T-cell (primary cell): Measurements from ENCODE around the gene MEAK7. TPM values are rescaled to one million over a fixed set of nuclear protein-coding genes. Genes with fewer than 3 reads are reported as not detected.

ENCODE experiments used
- ATAC-seq, 4 experiments: fragments of 200-7000 bp in 3 of 4; fragments of 150-1000 bp in 1 of 4; cut with Tn5 transposase; replicated peaks in 1 of 4; 1 replicate in 3 of 4; 2 replicates in 1 of 4; pipeline ENCODE4 v1.10.0; 2021; ENCODE audit warnings: moderate library complexity in 3 of 4, mild to moderate bottlenecking in 2 of 4, moderate number of reproducible peaks in 1 of 4
- CTCF ChIA-PET, 2 donors: fragments of 300-600 bp; sonication (Branson Sonifier 250); formaldehyde crosslinking; loops; one replicate each; lab custom pipeline; 2022; ENCODE audit warnings: antibody characterized with exemption in 2 of 2; lab: Charles Lee
- POLR2A ChIA-PET, 2 donors: fragments of 300-600 bp; sonication (Branson Sonifier 250); formaldehyde crosslinking; loops; one replicate each; lab custom pipeline; 2022; ENCODE audit warnings: antibody characterized with exemption in 2 of 2; lab: Charles Lee
- DNase-seq, 35 experiments: peaks; one replicate each; pipeline versions ENCODE4 v3.0.0 to v3.0.0-alpha.2; 2013 to 2023
- H3K27ac ChIP-seq: one replicate; pipeline ENCODE4 v1.5.1; 2013; ENCODE audit warnings: low read length
- H3K27me3 ChIP-seq, 2 experiments: replicated peaks in 1 of 2; 1 replicate in 1 of 2; 2 replicates in 1 of 2; pipeline versions ENCODE4 v1.6.1 to v1.7.0; 2013; ENCODE audit warnings: low read length in 1 of 2, mixed read lengths in 1 of 2; ENCODE audit not compliant: control insufficient read depth in 2 of 2, insufficient read depth in 2 of 2; ENCODE audit errors: extremely low read depth in 1 of 2
- H3K36me3 ChIP-seq, 2 donors: 1 replicate in 1 of 2; 2 replicates in 1 of 2; pipeline versions ENCODE4 v1.6.1 to v1.7.0; 2013; ENCODE audit warnings: low read length in 1 of 2; ENCODE audit not compliant: control insufficient read depth in 2 of 2, insufficient read depth in 1 of 2; ENCODE audit errors: extremely low read depth in 1 of 2
- H3K4me1 ChIP-seq, 2 experiments: 1 replicate in 1 of 2; 2 replicates in 1 of 2; pipeline versions ENCODE4 v1.6.1 to v1.7.0; 2013; ENCODE audit warnings: low read length in 2 of 2, mixed read lengths in 1 of 2; ENCODE audit not compliant: insufficient read depth in 2 of 2, control insufficient read depth in 1 of 2; ENCODE audit errors: extremely low read depth in 1 of 2
- H3K4me3 ChIP-seq, 2 donors: 1 replicate in 1 of 2; 2 replicates in 1 of 2; pipeline versions ENCODE4 v1.5.1 to v1.7.0; 2013; ENCODE audit warnings: mild to moderate bottlenecking in 2 of 2, low read length in 1 of 2, moderate library complexity in 1 of 2; ENCODE audit not compliant: control insufficient read depth in 1 of 2; ENCODE audit errors: extremely low read depth in 1 of 2
- H3K9me3 ChIP-seq: 2 replicates; pipeline ENCODE4 v1.7.0; 2013
- H3K27ac Mint-ChIP-seq, 2 donors: one replicate each; pipeline ENCODE4 v1.8.0; 2020 to 2021; ENCODE audit warnings: mild to moderate bottlenecking in 2 of 2, mixed read lengths in 2 of 2
- H3K27me3 Mint-ChIP-seq, 2 donors: one replicate each; pipeline ENCODE4 v1.8.0; 2021 to 2022; ENCODE audit warnings: mixed read lengths in 2 of 2
- H3K36me3 Mint-ChIP-seq: one replicate; pipeline ENCODE4 v1.8.0; 2021; ENCODE audit warnings: mixed read lengths
- H3K4me1 Mint-ChIP-seq, 3 donors: one replicate each; pipeline ENCODE4 v1.8.0; 2020 to 2022; ENCODE audit warnings: mixed read lengths in 3 of 3, mild to moderate bottlenecking in 1 of 3
- H3K4me3 Mint-ChIP-seq, 3 donors: one replicate each; pipeline ENCODE4 v1.8.0; 2020 to 2022; ENCODE audit warnings: mild to moderate bottlenecking in 3 of 3, mixed read lengths in 3 of 3, moderate library complexity in 3 of 3
- H3K9me3 Mint-ChIP-seq, 3 donors: one replicate each; pipeline ENCODE4 v1.8.0; 2020 to 2022; ENCODE audit warnings: mixed read lengths in 3 of 3
- WGBS: methylation state at CpG from one replicate; pipeline ENCODE4 v1.1.5; 2013; ENCODE audit warnings: missing lambda C conversion rate; ENCODE audit not compliant: insufficient coverage; 5-methylcytosine and 5-hydroxymethylcytosine counted together
- total RNA-seq, 35 experiments: library from RNA in 6 of 35; stranded (reverse) in 6 of 35; fragments of 120-200 nt in 1 of 35; gene quantifications; one replicate each; pipeline versions ENCODE4 v1.2.1 to v1.2.4 and lab custom pipeline; 2013 to 2026

The MEAK7 gene
- total RNA-seq, 5 donors from 2014 or later (not counting 1 experiment from before 2014, with no cell fraction given) = 6.2 to 12.3 (median 10.2) TPM

DNA sequence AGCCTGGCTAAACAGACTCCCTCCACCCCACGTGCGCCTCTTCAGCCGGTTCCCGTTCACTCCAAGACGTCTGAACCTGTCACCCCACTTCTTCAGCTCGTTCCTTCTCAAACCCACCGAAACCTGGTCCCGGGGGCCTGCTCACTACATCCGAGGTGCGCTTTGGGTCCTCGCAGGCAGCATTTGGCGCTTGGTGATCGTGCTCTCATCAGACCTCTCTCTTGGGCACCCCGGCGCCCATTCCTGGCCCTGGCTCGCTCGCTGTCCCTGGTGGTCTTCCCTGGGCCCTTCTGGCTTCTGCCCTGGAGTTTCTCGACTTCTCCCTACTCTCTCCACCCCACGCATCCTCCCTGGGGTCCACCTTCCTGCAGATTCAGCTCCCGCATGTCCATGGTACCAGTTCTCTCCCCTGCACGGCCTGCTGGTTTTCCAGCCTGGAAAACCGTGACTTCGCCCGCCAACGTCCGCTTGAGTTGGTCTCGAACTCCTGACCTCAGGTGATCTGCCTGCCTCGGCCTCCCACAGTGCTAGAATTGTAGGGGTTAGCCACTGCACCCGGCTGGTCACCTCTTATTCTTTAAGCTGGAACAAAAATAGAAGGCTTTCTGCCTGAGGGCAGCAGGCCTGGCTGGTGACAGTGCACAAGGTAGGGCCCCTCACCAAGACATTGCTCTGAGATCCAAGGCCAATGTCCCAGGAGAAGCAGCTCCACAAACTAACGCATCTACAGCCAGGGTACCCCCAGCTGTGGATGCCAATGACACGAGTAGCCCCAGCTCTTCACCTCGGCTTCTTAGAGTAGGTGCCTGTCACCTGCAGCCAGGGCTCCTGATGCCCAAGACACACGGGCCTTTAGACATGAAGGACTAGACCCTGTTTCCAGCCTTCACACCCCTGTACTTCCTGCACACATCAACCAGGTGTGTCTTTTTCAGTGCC lies 1.1 kb upstream of the MEAK7 start:
- no peaks in the 10 kb centered on the region for H3K9me3 ChIP-seq
- Mint-ChIP-seq H3K27ac (peak overlapping the region; percentile 81 to 84), H3K4me3 (peak overlapping the region; percentile 79 to 90 (median 85)), H3K27me3 (no peaks in the 10 kb centered on the region), H3K9me3 (no peaks in the 10 kb centered on the region), H3K36me3 (no peaks in the 10 kb centered on the region), H3K4me1 (peaks cover 49 to 61% (median 51%) of the 10 kb centered on the region in 3 donors)
- ATAC-seq (no peak), DNase-seq (peak in 1 of 35 experiments; percentile 12)
- no peaks in the 10 kb centered on the region for H3K27me3 ChIP-seq
- ChIA-PET CTCF (interaction anchor here (0.5 to 1.6 kb wide), 22 partner anchors 8 to 466 kb away, joined by 3 to 11 read pairs (median 3); partner anchors contain the start of gene KLHL36 (in 1 of the 2)), POLR2A (interaction anchor here in 1 of 2 donors (0.6 to 0.7 kb wide), 2 partner anchors 8 to 218 kb away, joined by 3 to 6 read pairs; no protein-coding TSS in a partner anchor)
- H3K36me3 ChIP-seq = no peaks in the 10 kb centered on the region
- H3K27ac ChIP-seq = peak overlapping the region; percentile 46
- H3K4me3 ChIP-seq = peak overlapping the region in 1 of 2 donors; percentile 86
- 66% methylated on average over 29 of the region's 33 CpGs for WGBS
- H3K4me1 ChIP-seq = peaks cover 20 to 59% of the 10 kb centered on the region in 2 experiments

DNA sequence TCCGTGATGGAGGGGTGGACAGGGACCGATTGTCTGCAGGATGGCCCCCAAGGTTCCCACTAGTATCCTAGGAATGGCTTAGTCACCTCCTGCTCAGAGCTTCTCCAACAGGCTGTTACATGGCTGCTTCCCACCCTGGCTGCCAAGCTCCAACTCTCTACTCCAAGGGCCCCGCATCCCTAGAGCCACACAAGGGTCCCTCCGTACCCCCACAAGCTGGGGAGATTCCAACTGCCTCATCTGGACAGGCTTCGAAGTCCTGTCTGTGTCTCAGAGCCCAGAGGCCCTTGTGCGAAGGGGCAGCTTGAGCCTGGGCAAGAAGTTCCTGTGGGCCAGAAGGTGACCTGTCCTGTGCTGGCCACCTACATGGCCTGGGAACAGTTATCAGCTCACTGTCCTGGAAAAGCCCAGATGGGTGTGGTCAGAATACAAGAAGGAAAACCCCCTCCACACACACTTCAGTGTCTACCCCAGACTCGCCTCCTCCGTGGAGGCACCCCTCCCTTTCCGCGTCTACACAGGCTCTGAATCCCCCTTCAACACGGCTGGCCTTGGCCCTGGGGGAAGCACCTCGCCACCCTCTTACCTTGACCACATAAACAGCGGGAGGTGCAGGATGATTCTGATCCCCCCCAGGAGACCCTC lies 586 bp downstream of the MEAK7 start:
- Histone ChIP-seq H3K27ac (no peak overlapping the region), H3K9me3 (no peaks in the 10 kb centered on the region), H3K4me3 (peak overlapping the region; percentile 40 to 86), H3K27me3 (no peaks in the 10 kb centered on the region), H3K36me3 (no peaks in the 10 kb centered on the region), H3K4me1 (peaks cover 17 to 50% of the 10 kb centered on the region in 2 experiments)
- ChIA-PET CTCF (interaction anchor here in 1 of 2 donors (0.5 kb wide), 1 partner anchor 392 kb away, joined by 4 read pairs; no protein-coding TSS in a partner anchor), POLR2A (no interaction called here)
- peak in 1 of 4 experiments; percentile 0 for ATAC-seq
- H3K27me3 Mint-ChIP-seq = no peaks in the 10 kb centered on the region
- H3K27ac Mint-ChIP-seq = peak overlapping the region in 1 of 2 donors; percentile 55
- H3K9me3 Mint-ChIP-seq = no peaks in the 10 kb centered on the region
- H3K4me3 Mint-ChIP-seq = peak overlapping the region; percentile 79 to 90 (median 85)
- H3K36me3 Mint-ChIP-seq = peaks cover 6% of the 10 kb centered on the region
- WGBS = 55% methylated on average over 7 of the region's 13 CpGs
- DNase-seq = peak in 1 of 35 experiments; percentile 42
- peaks cover 47 to 56% (median 51%) of the 10 kb centered on the region in 3 donors for H3K4me1 Mint-ChIP-seq

DNA sequence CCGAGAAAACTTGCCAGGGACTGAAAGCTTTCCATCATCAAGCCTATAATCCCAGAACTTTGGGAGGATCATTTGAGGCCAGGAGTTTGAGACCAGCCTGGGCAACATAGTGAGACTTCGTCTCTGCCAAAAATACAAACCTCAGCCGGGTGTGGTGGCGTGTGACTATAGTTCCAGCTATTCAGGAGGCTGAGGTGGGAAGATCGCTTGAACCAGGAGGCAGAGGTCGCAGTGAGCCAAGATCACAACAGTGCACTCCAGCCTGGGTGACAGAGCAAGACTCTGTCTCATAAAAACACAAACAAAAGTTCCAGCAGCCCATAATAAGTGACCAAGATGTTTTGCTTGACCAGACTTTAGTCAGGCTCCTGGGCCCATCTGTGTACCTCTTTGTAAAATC lies 1.9 kb downstream of the MEAK7 start:
- Mint-ChIP-seq H3K4me1 (peaks cover 35 to 45% (median 39%) of the 10 kb centered on the region in 3 donors), H3K36me3 (peaks cover 10% of the 10 kb centered on the region), H3K9me3 (no peaks in the 10 kb centered on the region), H3K4me3 (peak overlapping the region in 1 of 3 donors; percentile 31), H3K27me3 (no peaks in the 10 kb centered on the region), H3K27ac (no peak overlapping the region)
- Histone ChIP-seq H3K27me3 (no peaks in the 10 kb centered on the region), H3K27ac (no peak overlapping the region), H3K9me3 (no peaks in the 10 kb centered on the region), H3K4me3 (no peak overlapping the region), H3K4me1 (peaks cover 10 to 38% of the 10 kb centered on the region in 2 experiments), H3K36me3 (peaks cover 0 to 4% of the 10 kb centered on the region in 2 donors)
- ATAC-seq = no peak
- POLR2A ChIA-PET = interaction anchor here in 1 of 2 donors (0.6 kb wide), 1 partner anchor 227 kb away, joined by 3 read pairs; no protein-coding TSS in a partner anchor
- CTCF ChIA-PET = no interaction called here
- no peak for DNase-seq
- 100% methylated on average over 2 of the region's 6 CpGs for WGBS

DNA sequence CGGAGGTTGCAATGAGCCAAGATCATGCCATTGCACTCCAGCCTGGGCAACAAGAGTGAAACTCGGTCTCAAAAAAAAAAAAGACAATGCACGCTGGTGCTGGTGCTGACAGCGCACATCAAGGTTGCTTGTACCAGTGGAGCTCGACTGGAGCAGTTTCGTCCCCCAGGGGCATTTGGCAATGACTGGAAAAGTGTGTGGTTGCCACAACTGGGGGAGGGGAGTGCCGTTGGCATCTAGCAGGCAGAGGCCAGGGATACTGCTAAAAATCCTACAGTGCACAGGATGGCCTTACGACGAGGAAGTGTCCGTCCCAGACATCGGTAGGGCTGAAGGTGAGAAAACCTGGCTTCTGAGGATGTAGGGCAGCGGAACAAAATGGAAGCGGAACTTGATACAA lies 2.4 kb downstream of the MEAK7 start:
- Histone ChIP-seq H3K27me3 (no peaks in the 10 kb centered on the region), H3K36me3 (peaks cover 1 to 9% of the 10 kb centered on the region in 2 donors), H3K27ac (no peak overlapping the region), H3K4me3 (no peak overlapping the region), H3K9me3 (no peaks in the 10 kb centered on the region), H3K4me1 (peaks cover 10 to 32% of the 10 kb centered on the region in 2 experiments)
- no peaks in the 10 kb centered on the region for H3K9me3 Mint-ChIP-seq
- no peaks in the 10 kb centered on the region for H3K27me3 Mint-ChIP-seq
- DNase-seq (no peak), ATAC-seq (no peak)
- CTCF ChIA-PET = no interaction called here
- POLR2A ChIA-PET = interaction anchor here (0.6 to 0.7 kb wide), 2 partner anchors 228 to 292 kb away, joined by 3 to 4 read pairs; no protein-coding TSS in a partner anchor
- H3K4me3 Mint-ChIP-seq = no peak overlapping the region
- H3K4me1 Mint-ChIP-seq = peaks cover 30 to 40% (median 35%) of the 10 kb centered on the region in 3 donors
- peaks cover 15% of the 10 kb centered on the region for H3K36me3 Mint-ChIP-seq
- no peak overlapping the region for H3K27ac Mint-ChIP-seq
- WGBS = 84% methylated on average over 13 of the region's 13 CpGs

DNA sequence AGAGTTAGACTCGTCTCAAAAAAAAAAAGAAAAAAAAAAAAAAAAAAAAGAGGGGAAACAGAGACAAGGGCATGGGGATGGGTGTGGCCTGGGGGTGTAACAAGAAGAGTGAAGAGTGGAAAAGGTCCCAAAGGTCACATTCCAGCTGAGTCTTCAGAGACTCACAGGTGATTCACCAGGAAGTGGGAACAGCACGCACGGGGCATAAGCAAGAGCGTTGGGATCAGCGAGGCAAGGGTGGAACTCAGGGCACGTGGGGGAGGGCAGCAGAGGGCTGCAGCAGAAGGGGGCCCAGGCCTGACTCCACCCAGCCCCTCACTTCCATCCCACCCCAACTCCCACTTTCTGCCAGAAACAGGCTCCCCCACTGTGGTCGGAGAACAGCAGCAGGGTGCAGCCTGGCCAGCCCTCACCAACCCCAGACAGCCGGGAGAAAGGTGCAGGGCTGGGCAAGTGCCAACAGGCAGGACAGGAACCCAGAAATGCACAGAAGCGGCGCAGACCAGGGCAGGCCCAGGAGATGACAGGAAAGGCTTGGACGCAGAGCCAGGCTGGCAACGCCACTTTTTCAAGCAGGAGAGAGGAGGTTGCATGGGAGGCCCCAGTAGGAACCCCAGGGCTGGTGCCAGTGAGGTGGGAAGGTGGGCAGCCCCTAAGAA lies 3.3 kb downstream of the MEAK7 start:
- Mint-ChIP-seq H3K4me3 (no peak overlapping the region), H3K9me3 (no peaks in the 10 kb centered on the region), H3K36me3 (peaks cover 22% of the 10 kb centered on the region), H3K27ac (no peak overlapping the region), H3K27me3 (no peaks in the 10 kb centered on the region), H3K4me1 (peaks cover 25 to 34% (median 28%) of the 10 kb centered on the region in 3 donors)
- H3K27ac ChIP-seq = no peak overlapping the region
- DNase-seq (no peak), ATAC-seq (no peak)
- no peaks in the 10 kb centered on the region for H3K27me3 ChIP-seq
- H3K4me1 ChIP-seq = peaks cover 9 to 24% of the 10 kb centered on the region in 2 experiments
- no peak overlapping the region for H3K4me3 ChIP-seq
- 87% methylated on average over 7 of the region's 12 CpGs for WGBS
- ChIA-PET POLR2A (interaction anchor here in 1 of 2 donors (0.7 kb wide), 1 partner anchor 291 kb away, joined by 4 read pairs; no protein-coding TSS in a partner anchor), CTCF (interaction anchor here in 1 of 2 donors (0.7 kb wide), 1 partner anchor 8 kb away, joined by 7 read pairs; no protein-coding TSS in a partner anchor)
- no peaks in the 10 kb centered on the region for H3K9me3 ChIP-seq
- H3K36me3 ChIP-seq = peaks cover 7 to 16% of the 10 kb centered on the region in 2 donors
